Smooth muscle cell (in vitro differentiated cells): ENCODE results near the gene MYOG. TPM values are rescaled to one million over a fixed set of nuclear protein-coding genes. Genes with fewer than 3 reads are reported as not detected.

Experiments
- DNase-seq: peaks from one replicate; lab custom pipeline; 2025; ENCODE audit not compliant: unreplicated experiment; lab: John Stamatoyannopoulos, UW
- H2AFZ ChIP-seq: fragments of 200-600 bp; sonication (generic); 2 replicates; pipeline ENCODE4 v1.6.0; 2016; ENCODE audit warnings: antibody characterized with exemption, low read depth, mild to moderate bottlenecking
- H3F3A ChIP-seq: fragments of 200-600 bp; sonication (generic); 2 replicates; pipeline ENCODE4 v1.6.0; 2017; ENCODE audit warnings: antibody characterized with exemption, low read depth
- H3K27ac ChIP-seq: fragments of 200-600 bp; sonication (generic); 2 replicates; pipeline ENCODE4 v1.5.1; 2016; ENCODE audit warnings: low read depth, mild to moderate bottlenecking
- H3K27me3 ChIP-seq: fragments of 200-600 bp; sonication (generic); 2 replicates; pipeline ENCODE4 v1.6.1; 2016; ENCODE audit warnings: low read depth, mild to moderate bottlenecking
- H3K36me3 ChIP-seq: fragments of 200-600 bp; sonication (generic); 2 replicates; pipeline ENCODE4 v1.5.1; 2016; ENCODE audit warnings: low read depth
- H3K4me1 ChIP-seq: fragments of 200-600 bp; sonication (generic); 2 replicates; pipeline ENCODE4 v1.5.1; 2016; ENCODE audit warnings: low read depth
- H3K4me2 ChIP-seq: fragments of 200-600 bp; sonication (generic); 2 replicates; pipeline ENCODE4 v1.6.0; 2016; ENCODE audit warnings: mild to moderate bottlenecking
- H3K4me3 ChIP-seq: fragments of 200-600 bp; sonication (generic); 2 replicates; pipeline ENCODE4 v1.5.1; 2016; ENCODE audit warnings: mild to moderate bottlenecking
- H3K79me2 ChIP-seq: fragments of 200-600 bp; sonication (generic); 2 replicates; pipeline ENCODE4 v1.6.0; 2016; ENCODE audit warnings: low read depth, mild to moderate bottlenecking
- H3K9ac ChIP-seq: fragments of 200-600 bp; sonication (generic); 2 replicates; pipeline ENCODE4 v1.6.0; 2016; ENCODE audit warnings: low read depth
- H3K9me3 ChIP-seq: fragments of 200-600 bp; sonication (generic); replicated peaks from 2 replicates; pipeline ENCODE4 v1.5.1; 2016; ENCODE audit warnings: low read depth
- H4K20me1 ChIP-seq: fragments of 200-600 bp; sonication (generic); 2 replicates; pipeline ENCODE4 v1.6.0; 2016; ENCODE audit warnings: low read depth
- CTCF ChIP-seq: fragments of 200-600 bp; sonication (generic); IDR thresholded peaks from 2 replicates; pipeline ENCODE4 v1.5.1; 2017; ENCODE audit warnings: borderline replicate concordance, mild to moderate bottlenecking, antibody characterized with exemption; ENCODE audit not compliant: insufficient read depth, poor library complexity, severe bottlenecking
- WGBS: methylation state at CpG from one replicate; pipeline ENCODE4 v1.1.7; 2016; ENCODE audit warnings: low lambda C conversion rate; 5-methylcytosine and 5-hydroxymethylcytosine counted together
- polyA plus RNA-seq: library from polyadenylated mRNA; unstranded; fragments of >200 nt; fragmentation: Nextera tagmentation; extraction: Ambion mirVana; gene quantifications from 2 replicates; pipeline ENCODE4 v1.2.1, GENCODE V29; 2016
- total RNA-seq: library from RNA; depleted of rRNA; stranded (reverse); fragments of >200 nt; gene quantifications from 2 replicates; pipeline ENCODE4 v1.2.3, GENCODE V29; 2014

MYOG gene
- total and polyA plus RNA-seq, 2 experiments from 2014 or later: not detected

GRCh38 chr1:203044546-203045250 is 41.1 kb downstream of the MYOG start:
- Histone ChIP-seq H3K27ac (no peak overlapping the region), H3K4me1 (peaks cover 6% of the 10 kb centered on the region), H3K36me3 (no peaks in the 10 kb centered on the region), H4K20me1 (peaks cover 83% of the 10 kb centered on the region), H3K9ac (no peak overlapping the region), H2AFZ (no peak overlapping the region), H3K27me3 (no peaks in the 10 kb centered on the region), H3K4me2 (no peak overlapping the region), H3F3A (peaks cover 5% of the 10 kb centered on the region), H3K4me3 (no peak overlapping the region), H3K79me2 (no peaks in the 10 kb centered on the region), H3K9me3 (no peaks in the 10 kb centered on the region)
- TF ChIP-seq CTCF: no peak
- WGBS: 97% methylated on average over 7 of the region's 7 CpGs
- no peak for DNase-seq

GRCh38 chr1:203043830-203044545 is 41.8 kb downstream of the MYOG start:
- Histone ChIP-seq H3K27ac (no peak overlapping the region), H3K9ac (no peak overlapping the region), H3F3A (peaks cover 7% of the 10 kb centered on the region), H4K20me1 (peaks cover 90% of the 10 kb centered on the region), H3K4me2 (no peak overlapping the region), H2AFZ (no peak overlapping the region), H3K27me3 (no peaks in the 10 kb centered on the region), H3K4me3 (no peak overlapping the region), H3K36me3 (no peaks in the 10 kb centered on the region), H3K4me1 (peaks cover 6% of the 10 kb centered on the region), H3K79me2 (no peaks in the 10 kb centered on the region), H3K9me3 (no peaks in the 10 kb centered on the region)
- 95% methylated on average over 14 of the region's 14 CpGs for WGBS
- no peak for TF ChIP-seq CTCF
- no peak for DNase-seq

- WGBS: 86% methylated on average over 3 of the region's 3 CpGs
- Histone ChIP-seq H3K27ac (no peak overlapping the region), H3K4me3 (no peak overlapping the region), H2AFZ (no peak overlapping the region), H3K27me3 (no peaks in the 10 kb centered on the region), H4K20me1 (peaks cover 96% of the 10 kb centered on the region), H3K9me3 (no peaks in the 10 kb centered on the region), H3K4me1 (peaks cover under 1% of the 10 kb centered on the region), H3K79me2 (no peaks in the 10 kb centered on the region), H3K4me2 (no peak overlapping the region), H3F3A (peaks cover 3% of the 10 kb centered on the region), H3K9ac (no peak overlapping the region), H3K36me3 (no peaks in the 10 kb centered on the region)
- DNase-seq: no peak
- no peak for TF ChIP-seq CTCF
Observed at GRCh38 chr1:203041351-203041932, 44.4 kb downstream of the MYOG start.
